Neuronal stem cell (in vitro differentiated cells): ENCODE measurements around the gene SMAP2.
A peak's percentile ranks its signal among the peaks of the same experiment; 100 is the strongest.

Source experiments
- DNase-seq: peaks from one replicate; pipeline ENCODE4 v3.0.0-alpha.2; 2013; ENCODE audit warnings: low spot score
- H2AFZ ChIP-seq: one replicate; pipeline ENCODE4 v1.6.1; 2013; ENCODE audit warnings: mild to moderate bottlenecking, low read length, inconsistent platforms
- H2AK5ac ChIP-seq: 2 replicates; pipeline ENCODE4 v1.6.1; 2013; ENCODE audit warnings: low read depth, mild to moderate bottlenecking, inconsistent platforms, low read length, moderate library complexity, mixed read lengths
- H2BK120ac ChIP-seq: 2 replicates; pipeline ENCODE4 v1.6.1; 2013; ENCODE audit warnings: low read depth, mild to moderate bottlenecking, inconsistent platforms, low read length, moderate library complexity, mixed read lengths
- H2BK12ac ChIP-seq: one replicate; pipeline ENCODE4 v1.6.1; 2013; ENCODE audit warnings: low read length, inconsistent platforms
- H2BK15ac ChIP-seq: 2 replicates; pipeline ENCODE4 v1.6.1; 2013; ENCODE audit warnings: mild to moderate bottlenecking, low read length, inconsistent platforms, mixed read lengths
- H2BK5ac ChIP-seq: one replicate; pipeline ENCODE4 v1.6.1; 2013; ENCODE audit warnings: inconsistent platforms, mild to moderate bottlenecking, low read length, moderate library complexity
- H3K14ac ChIP-seq: one replicate; pipeline ENCODE4 v1.6.1; 2013; ENCODE audit warnings: low read length, inconsistent platforms
- H3K18ac ChIP-seq: 2 replicates; pipeline ENCODE4 v1.6.1; 2013; ENCODE audit warnings: low read length, inconsistent platforms
- H3K23ac ChIP-seq: 2 replicates; pipeline ENCODE4 v1.6.1; 2013; ENCODE audit warnings: low read depth, mild to moderate bottlenecking, mixed read lengths, low read length, inconsistent platforms; ENCODE audit not compliant: poor library complexity
- H3K27ac ChIP-seq: replicated peaks from 3 replicates; pipeline ENCODE4 v1.5.1; 2013; ENCODE audit warnings: low read length, inconsistent platforms
- H3K27me3 ChIP-seq, 3 experiments: 2 replicates each; pipeline ENCODE4 v1.6.1; 2013; ENCODE audit warnings: low read length in 3 of 3, mild to moderate bottlenecking in 2 of 3, inconsistent platforms in 1 of 3, low read depth in 1 of 3, mixed read lengths in 1 of 3, moderate library complexity in 1 of 3; ENCODE audit not compliant: control insufficient read depth in 3 of 3, insufficient read depth in 3 of 3
- H3K36me3 ChIP-seq, 2 donors: replicated peaks in 1 of 2; 2 replicates each; pipeline ENCODE4 v1.6.1; 2013; ENCODE audit warnings: low read length in 2 of 2; ENCODE audit not compliant: control insufficient read depth in 2 of 2, insufficient read depth in 2 of 2
- H3K4ac ChIP-seq: 2 replicates; pipeline ENCODE4 v1.6.1; 2013; ENCODE audit warnings: inconsistent platforms, mild to moderate bottlenecking, low read length, moderate library complexity
- H3K4me1 ChIP-seq, 2 donors: 1 replicate in 1 of 2; 2 replicates in 1 of 2; pipeline ENCODE4 v1.6.1; 2013; ENCODE audit warnings: low read length in 2 of 2, low read depth in 1 of 2; ENCODE audit not compliant: control insufficient read depth in 2 of 2, insufficient read depth in 1 of 2
- H3K4me2 ChIP-seq: one replicate; pipeline ENCODE4 v1.6.1; 2013; ENCODE audit warnings: mild to moderate bottlenecking, low read length, inconsistent platforms; ENCODE audit not compliant: insufficient read depth, poor library complexity, severe bottlenecking
- H3K4me3 ChIP-seq, 2 donors: 2 replicates each; pipeline ENCODE4 v1.5.1; 2013; ENCODE audit warnings: low read length in 2 of 2, mild to moderate bottlenecking in 2 of 2, inconsistent platforms in 1 of 2, moderate library complexity in 1 of 2
- H3K79me1 ChIP-seq: one replicate; pipeline ENCODE4 v1.6.1; 2013; ENCODE audit warnings: low read depth, mild to moderate bottlenecking, inconsistent platforms, low read length, moderate library complexity
- H3K9ac ChIP-seq: one replicate; pipeline ENCODE4 v1.6.1; 2013; ENCODE audit warnings: mild to moderate bottlenecking, low read depth, low read length, inconsistent platforms; ENCODE audit not compliant: poor library complexity
- H3K9me3 ChIP-seq, 2 donors: replicated peaks in 1 of 2; 2 replicates each; pipeline versions ENCODE3 to v1.6.1; 2013; ENCODE audit warnings: low read length in 2 of 2, mild to moderate bottlenecking in 2 of 2, inconsistent platforms in 1 of 2, low read depth in 1 of 2, mixed read lengths in 1 of 2, moderate library complexity in 1 of 2; ENCODE audit not compliant: control insufficient read depth in 2 of 2, insufficient read depth in 1 of 2
- H4K8ac ChIP-seq: one replicate; pipeline ENCODE4 v1.6.1; 2013; ENCODE audit warnings: low read depth, mild to moderate bottlenecking, inconsistent platforms, low read length, moderate library complexity
- H4K91ac ChIP-seq: one replicate; pipeline ENCODE4 v1.6.1; 2013; ENCODE audit warnings: low read length, low read depth, mild to moderate bottlenecking, inconsistent platforms; ENCODE audit not compliant: poor library complexity
- WGBS, 2 donors: extraction: QIAGEN DNeasy Blood & Tissue Kit; methylation state at CpG; one replicate each; pipeline ENCODE4 v1.1.7; 2013; ENCODE audit warnings: missing lambda C conversion rate in 2 of 2, mixed read lengths in 1 of 2; ENCODE audit not compliant: insufficient read length in 2 of 2, insufficient replicate concordance in 1 of 2; ENCODE audit errors: extremely low coverage in 2 of 2; 5-methylcytosine and 5-hydroxymethylcytosine counted together

SMAP2 gene

DNA sequence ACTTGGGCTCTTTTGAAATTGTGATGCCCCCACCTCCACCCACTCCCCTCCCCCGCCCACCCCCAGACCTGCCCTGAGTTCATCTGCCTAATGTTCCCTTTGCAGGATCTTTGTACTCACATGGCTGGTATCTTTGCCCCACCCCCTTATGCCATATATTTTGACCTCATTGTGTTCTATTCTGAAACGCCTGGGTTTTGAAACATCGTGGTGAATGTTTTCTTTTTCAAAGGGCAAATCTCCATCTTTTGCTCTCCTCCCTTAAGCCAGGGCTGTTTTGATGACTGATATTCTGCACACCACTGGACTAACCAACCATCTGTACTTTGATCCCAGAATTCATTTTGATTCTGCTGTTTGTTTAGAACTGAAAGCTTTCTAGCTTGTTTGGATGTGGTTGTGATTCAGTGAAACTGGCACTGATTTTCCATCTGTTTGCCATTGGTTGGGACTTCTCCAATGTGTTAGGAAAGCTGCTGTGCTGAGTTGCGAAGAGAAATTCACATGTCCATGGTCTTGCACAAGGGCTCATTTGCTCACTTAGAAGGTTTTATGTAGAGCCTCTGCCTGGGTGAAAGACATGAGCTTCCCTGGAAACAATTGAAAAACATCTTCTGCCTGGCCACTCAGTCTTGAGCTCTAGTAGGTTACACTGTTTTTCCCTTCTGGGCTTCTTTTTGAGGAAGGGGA, 16.5 kb downstream of the SMAP2 start:
- no peaks in the 10 kb centered on the region for H3K79me1 ChIP-seq
- no peak overlapping the region for H2BK15ac ChIP-seq
- H3K23ac ChIP-seq: no peak overlapping the region
- H3K4ac ChIP-seq: no peak overlapping the region
- H3K9me3 ChIP-seq: no peaks in the 10 kb centered on the region
- H2BK5ac ChIP-seq: no peak overlapping the region
- no peak overlapping the region for H4K8ac ChIP-seq
- no peak overlapping the region for H2AK5ac ChIP-seq
- no CpG with 5 or more reads among the region's 4 CpGs for WGBS, 2 donors
- H3K27me3 ChIP-seq: no peaks in the 10 kb centered on the region
- H3K27ac ChIP-seq: no peak overlapping the region
- no peak overlapping the region for H2AFZ ChIP-seq
- DNase-seq: no peak
- H3K14ac ChIP-seq: no peak overlapping the region
- no peak overlapping the region for H3K18ac ChIP-seq
- no peak overlapping the region for H2BK12ac ChIP-seq
- no peak overlapping the region for H4K91ac ChIP-seq
- H3K4me2 ChIP-seq: no peak overlapping the region
- no peak overlapping the region for H2BK120ac ChIP-seq
- peaks cover 5 to 13% of the 10 kb centered on the region in 2 donors for H3K4me1 ChIP-seq
- no peak overlapping the region for H3K4me3 ChIP-seq
- H3K36me3 ChIP-seq: peaks cover 0 to 2% of the 10 kb centered on the region in 2 donors
- H3K9ac ChIP-seq: no peak overlapping the region

- no peaks in the 10 kb centered on the region for H3K79me1 ChIP-seq
- no peak overlapping the region for H2AK5ac ChIP-seq
- no peak overlapping the region for H4K8ac ChIP-seq
- H3K14ac ChIP-seq: no peak overlapping the region
- no CpG with 5 or more reads among the region's 3 CpGs for WGBS, 2 donors
- H3K4ac ChIP-seq: no peak overlapping the region
- H3K23ac ChIP-seq: no peak overlapping the region
- no peak overlapping the region for H3K4me2 ChIP-seq
- H3K18ac ChIP-seq: no peak overlapping the region
- no peak overlapping the region for H2BK12ac ChIP-seq
- no peak overlapping the region for H2BK15ac ChIP-seq
- no peak overlapping the region for H3K27ac ChIP-seq
- no peak overlapping the region for H2BK5ac ChIP-seq
- H3K4me1 ChIP-seq: peaks cover 2 to 13% of the 10 kb centered on the region in 2 donors
- H2BK120ac ChIP-seq: no peak overlapping the region
- no peaks in the 10 kb centered on the region for H3K27me3 ChIP-seq
- H3K4me3 ChIP-seq: no peak overlapping the region
- no peak for DNase-seq
- peaks cover 0 to 2% of the 10 kb centered on the region in 2 donors for H3K36me3 ChIP-seq
- no peak overlapping the region for H4K91ac ChIP-seq
- H3K9me3 ChIP-seq: no peaks in the 10 kb centered on the region
- H2AFZ ChIP-seq: no peak overlapping the region
- H3K9ac ChIP-seq: no peak overlapping the region
Observed at GRCh38 chr1:40390857-40391256, 17.3 kb downstream of the SMAP2 start.

- Histone ChIP-seq H3K14ac (no peak overlapping the region), H2BK5ac (no peak overlapping the region), H2BK120ac (no peak overlapping the region), H4K8ac (no peak overlapping the region), H3K4me2 (no peak overlapping the region), H3K27ac (peak overlapping the region; percentile 20), H2BK15ac (no peak overlapping the region), H2BK12ac (no peak overlapping the region), H2AK5ac (no peak overlapping the region), H3K18ac (no peak overlapping the region), H4K91ac (no peak overlapping the region), H3K4me1 (peaks cover 0 to 13% of the 10 kb centered on the region in 2 donors), H3K4ac (no peak overlapping the region), H3K36me3 (peaks cover 0 to 2% of the 10 kb centered on the region in 2 donors), H3K27me3 (no peaks in the 10 kb centered on the region), H3K23ac (no peak overlapping the region), H3K79me1 (no peaks in the 10 kb centered on the region), H3K9ac (no peak overlapping the region), H3K9me3 (no peaks in the 10 kb centered on the region), H3K4me3 (no peak overlapping the region), H2AFZ (no peak overlapping the region)
- WGBS, 2 donors: no CpG with 5 or more reads among the region's 1 CpG
- DNase-seq: no peak
Observed at GRCh38 chr1:40391688-40392145, 18.2 kb downstream of the SMAP2 start.

- Histone ChIP-seq H3K36me3 (peaks cover 0 to 2% of the 10 kb centered on the region in 2 donors), H2BK15ac (no peak overlapping the region), H3K4ac (no peak overlapping the region), H2AK5ac (no peak overlapping the region), H3K18ac (no peak overlapping the region), H3K23ac (no peak overlapping the region), H4K8ac (no peak overlapping the region), H3K4me2 (no peak overlapping the region), H4K91ac (no peak overlapping the region), H3K27ac (peak overlapping the region; percentile 39), H3K4me3 (no peak overlapping the region), H3K4me1 (peaks cover 0 to 13% of the 10 kb centered on the region in 2 donors), H3K9ac (no peak overlapping the region), H3K14ac (no peak overlapping the region), H2BK5ac (no peak overlapping the region), H3K27me3 (no peaks in the 10 kb centered on the region), H3K9me3 (no peaks in the 10 kb centered on the region), H2BK120ac (no peak overlapping the region), H2AFZ (no peak overlapping the region), H3K79me1 (no peaks in the 10 kb centered on the region), H2BK12ac (no peak overlapping the region)
- WGBS, 2 donors: no CpG with 5 or more reads among the region's 3 CpGs
- peak; percentile 26 for DNase-seq
Observed at GRCh38 chr1:40392221-40392620, 18.7 kb downstream of the SMAP2 start.
